GM23248 (cell line): ENCODE measurements around the gene ZNF292. TPM values are rescaled to one million over a fixed set of nuclear protein-coding genes. Genes with fewer than 3 reads are reported as not detected.
A peak's percentile ranks its signal among the peaks of the same experiment; 100 is the strongest.

ENCODE experiments used
- DNase-seq: peaks from one replicate; pipeline ENCODE4 v3.0.0-alpha.2; 2015
- H2AFZ ChIP-seq: fragments of 200-600 bp; sonication (generic); 2 replicates; pipeline ENCODE4 v1.6.1; 2016; ENCODE audit warnings: antibody characterized with exemption
- H3F3A ChIP-seq: fragments of 200-600 bp; sonication (generic); 2 replicates; pipeline ENCODE4 v1.6.1; 2016; ENCODE audit warnings: mild to moderate bottlenecking, antibody characterized with exemption, mixed run types; ENCODE audit not compliant: insufficient read depth
- H3K27ac ChIP-seq: fragments of 200-600 bp; sonication (generic); 2 replicates; pipeline ENCODE4 v1.5.1; 2016; ENCODE audit warnings: mild to moderate bottlenecking
- H3K27me3 ChIP-seq: fragments of 200-600 bp; sonication (generic); replicated peaks from 2 replicates; pipeline ENCODE4 v1.6.1; 2016; ENCODE audit warnings: mild to moderate bottlenecking; ENCODE audit not compliant: insufficient read depth
- H3K36me3 ChIP-seq: fragments of 200-600 bp; sonication (generic); 2 replicates; pipeline ENCODE4 v1.6.1; 2016; ENCODE audit warnings: low read depth, mild to moderate bottlenecking
- H3K4me1 ChIP-seq: fragments of 200-600 bp; sonication (generic); 2 replicates; pipeline ENCODE4 v1.6.1; 2016; ENCODE audit warnings: mild to moderate bottlenecking; ENCODE audit not compliant: insufficient read depth
- H3K4me2 ChIP-seq: fragments of 200-600 bp; sonication (generic); one replicate; pipeline ENCODE4 v1.6.1; 2016; ENCODE audit warnings: mild to moderate bottlenecking; ENCODE audit not compliant: unreplicated experiment
- H3K4me3 ChIP-seq: fragments of 200-600 bp; sonication (generic); 2 replicates; pipeline ENCODE4 v1.5.1; 2016; ENCODE audit warnings: mild to moderate bottlenecking
- H3K79me2 ChIP-seq: fragments of 200-600 bp; sonication (generic); 2 replicates; pipeline ENCODE4 v1.6.1; 2016; ENCODE audit warnings: mild to moderate bottlenecking; ENCODE audit not compliant: insufficient read depth
- H3K9ac ChIP-seq: fragments of 200-600 bp; sonication (generic); 2 replicates; pipeline ENCODE4 v1.6.1; 2016; ENCODE audit warnings: mild to moderate bottlenecking
- H3K9me2 ChIP-seq: fragments of 200-600 bp; sonication (generic); 2 replicates; pipeline ENCODE4 v1.6.1; 2016; ENCODE audit warnings: mixed run types, mild to moderate bottlenecking, moderate library complexity; ENCODE audit not compliant: insufficient read depth
- H3K9me3 ChIP-seq: fragments of 200-600 bp; sonication (generic); one replicate; pipeline ENCODE4 v1.6.1; 2017; ENCODE audit warnings: low read depth
- H4K20me1 ChIP-seq: fragments of 200-600 bp; sonication (generic); 2 replicates; pipeline ENCODE4 v1.6.0; 2016; ENCODE audit not compliant: insufficient read depth
- EZH2 ChIP-seq: fragments of 200-600 bp; sonication (generic); IDR thresholded peaks from 2 replicates; pipeline ENCODE4 v1.6.1; 2018; ENCODE audit warnings: antibody characterized with exemption, mild to moderate bottlenecking; ENCODE audit not compliant: insufficient read depth, poor library complexity, severe bottlenecking
- EZH2phosphoT487 ChIP-seq: fragments of 200-600 bp; sonication (generic); IDR thresholded peaks from 2 replicates; pipeline ENCODE4 v1.6.1; 2018; ENCODE audit warnings: antibody characterized with exemption, moderate library complexity, mild to moderate bottlenecking, low read depth; ENCODE audit not compliant: insufficient read depth
- WGBS, 2 experiments: methylation state at CpG; one replicate each; pipeline ENCODE4 v1.1.6; 2015 to 2017; ENCODE audit warnings: low lambda C conversion rate in 2 of 2, low coverage in 1 of 2; ENCODE audit errors: missing lambda C conversion rate in 2 of 2; 5-methylcytosine and 5-hydroxymethylcytosine counted together
- in situ Hi-C: fragments of 300-500 bp; cut with MboI; formaldehyde crosslinking; loops from 2 replicates; pipeline ENCODE4 v1.15.0; 2020
- polyA plus RNA-seq: library from polyadenylated mRNA; unstranded; fragments of >200 nt; fragmentation: Nextera tagmentation; extraction: Ambion mirVana; gene quantifications from 2 replicates; pipeline ENCODE4 v1.2.1, GENCODE V29; 2016
- total RNA-seq: library from RNA; depleted of rRNA; stranded (reverse); fragments of >200 nt; shearing (Covaris generic); gene quantifications from 2 replicates; pipeline ENCODE4 v1.2.3, GENCODE V29; 2014

The ZNF292 gene
- total and polyA plus RNA-seq, 2 experiments from 2014 or later = 14.1 to 21.7 TPM

DNA sequence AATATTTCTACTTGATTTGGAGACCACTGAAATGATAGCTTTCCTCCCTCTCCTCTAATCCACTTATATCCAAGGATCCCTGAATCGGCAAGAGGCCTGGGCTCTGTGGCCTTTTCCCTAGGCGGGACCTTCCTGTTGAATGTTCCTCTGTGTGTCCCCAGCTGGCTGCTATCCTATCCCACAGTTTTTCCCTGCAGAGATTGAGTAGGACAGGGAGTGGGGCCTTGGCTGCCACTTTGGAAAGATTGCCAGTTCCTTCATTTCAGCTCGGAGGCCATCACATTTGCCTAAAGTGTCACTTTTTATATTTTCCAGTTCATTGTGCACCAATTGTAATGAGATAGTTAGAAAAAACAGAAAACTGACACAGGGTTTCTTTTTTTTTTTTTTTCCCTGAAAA lies 128.1 kb downstream of the ZNF292 start:
- no peaks in the 10 kb centered on the region for H3K9me2 ChIP-seq
- no peak overlapping the region for H3K4me2 ChIP-seq
- no peak overlapping the region for H2AFZ ChIP-seq
- H3F3A ChIP-seq = no peaks in the 10 kb centered on the region
- H3K4me1 ChIP-seq = no peaks in the 10 kb centered on the region
- H3K27ac ChIP-seq = no peak overlapping the region
- no peaks in the 10 kb centered on the region for H3K9me3 ChIP-seq
- in situ Hi-C loops = no loop called here
- no peaks in the 10 kb centered on the region for H3K36me3 ChIP-seq
- no peak overlapping the region for H3K9ac ChIP-seq
- H3K79me2 ChIP-seq = no peaks in the 10 kb centered on the region
- no peak overlapping the region for H3K4me3 ChIP-seq
- H3K27me3 ChIP-seq = no peaks in the 10 kb centered on the region; the same call in 1 of the 2 replicates
- no peak for DNase-seq
- 76 to 79% methylated on average over 3 of the region's 3 CpGs for WGBS, 2 experiments
- no peaks in the 10 kb centered on the region for H4K20me1 ChIP-seq
- TF ChIP-seq EZH2 (no peak), EZH2phosphoT487 (no peak)

DNA sequence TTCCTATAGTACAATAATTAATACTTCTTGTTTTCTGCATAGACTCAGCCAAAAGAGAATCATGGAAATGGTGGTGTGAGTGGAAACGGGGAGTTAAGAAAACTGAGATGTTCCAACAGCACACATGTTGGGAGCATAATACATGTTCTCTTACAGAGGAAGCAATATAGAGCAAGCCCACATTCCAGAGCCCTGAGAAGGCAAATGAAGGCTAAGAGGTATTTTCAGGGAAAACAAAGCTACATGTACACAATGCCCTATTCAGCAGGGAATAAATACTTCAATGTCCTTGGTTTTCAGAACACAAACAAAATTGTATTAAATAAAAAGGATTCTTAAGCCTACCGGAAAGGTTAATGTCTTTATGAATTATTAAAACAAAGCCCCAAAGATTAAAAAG lies 131.9 kb downstream of the ZNF292 start:
- 61 to 63% methylated on average over 2 of the region's 2 CpGs for WGBS, 2 experiments
- in situ Hi-C loops = no loop called here
- Histone ChIP-seq H2AFZ (no peak overlapping the region), H3K9me3 (no peaks in the 10 kb centered on the region), H3F3A (no peaks in the 10 kb centered on the region), H3K79me2 (no peaks in the 10 kb centered on the region), H3K27me3 (peaks cover 12% of the 10 kb centered on the region; the same call in 1 of the 2 replicates), H3K4me2 (no peak overlapping the region), H3K36me3 (no peaks in the 10 kb centered on the region), H3K27ac (no peak overlapping the region), H3K9ac (no peak overlapping the region), H3K4me3 (no peak overlapping the region), H3K9me2 (no peaks in the 10 kb centered on the region), H4K20me1 (no peaks in the 10 kb centered on the region), H3K4me1 (no peaks in the 10 kb centered on the region)
- TF ChIP-seq EZH2phosphoT487 = no peak
- no peak for TF ChIP-seq EZH2
- DNase-seq = peak; percentile 30

DNA sequence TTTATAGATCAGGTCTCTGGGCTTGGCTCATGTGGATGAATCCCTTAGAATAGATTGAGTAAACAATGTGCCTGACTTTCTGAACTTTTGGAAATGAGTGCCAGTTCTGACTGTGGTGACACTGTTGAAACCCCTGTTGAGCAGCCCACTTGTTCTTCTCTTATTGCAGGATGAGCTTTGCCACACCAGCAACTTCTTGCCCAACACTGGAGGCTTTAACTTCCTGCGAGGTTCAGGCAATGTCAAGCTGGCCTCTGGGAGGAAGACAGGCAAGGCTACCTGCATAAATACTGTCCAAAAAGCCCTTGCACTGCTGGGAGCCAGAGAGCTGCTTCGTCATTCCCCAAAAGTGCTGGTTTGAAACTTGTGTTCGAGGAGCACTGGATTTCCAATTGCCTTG lies 134.2 kb downstream of the ZNF292 start:
- Histone ChIP-seq H3K27ac (no peak overlapping the region), H2AFZ (no peak overlapping the region), H4K20me1 (no peaks in the 10 kb centered on the region), H3K79me2 (no peaks in the 10 kb centered on the region), H3K9me3 (no peaks in the 10 kb centered on the region), H3F3A (no peaks in the 10 kb centered on the region), H3K9ac (no peak overlapping the region), H3K4me3 (no peak overlapping the region), H3K4me1 (no peaks in the 10 kb centered on the region), H3K36me3 (no peaks in the 10 kb centered on the region), H3K4me2 (no peak overlapping the region), H3K27me3 (peaks cover 12% of the 10 kb centered on the region; the same call in 1 of the 2 replicates), H3K9me2 (no peaks in the 10 kb centered on the region)
- 58 to 63% methylated on average over 3 of the region's 3 CpGs for WGBS, 2 experiments
- no peak for TF ChIP-seq EZH2phosphoT487
- TF ChIP-seq EZH2 = no peak
- in situ Hi-C loops = no loop called here
- no peak for DNase-seq

DNA sequence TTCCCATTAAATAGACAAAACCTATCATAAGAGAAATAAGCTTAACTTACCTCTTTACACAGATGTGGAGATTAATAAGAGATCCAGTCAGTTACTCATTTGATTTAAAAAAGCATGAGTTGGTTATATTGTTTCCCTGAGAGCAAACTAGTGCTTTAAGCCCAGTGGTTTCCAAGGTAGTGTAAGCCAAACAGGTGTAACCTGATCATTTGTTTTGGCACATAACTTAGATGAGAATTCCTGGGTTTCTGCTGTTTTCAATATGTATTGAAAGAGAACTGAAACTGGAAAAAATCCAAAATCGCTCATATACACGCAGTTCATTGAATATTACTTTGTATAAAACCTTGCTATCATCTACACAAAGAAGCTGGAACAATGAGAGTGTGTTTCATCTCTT lies 136.5 kb downstream of the ZNF292 start:
- no peaks in the 10 kb centered on the region for H3K79me2 ChIP-seq
- TF ChIP-seq EZH2 (no peak), EZH2phosphoT487 (no peak)
- no peaks in the 10 kb centered on the region for H4K20me1 ChIP-seq
- no peaks in the 10 kb centered on the region for H3K36me3 ChIP-seq
- no peak for DNase-seq
- in situ Hi-C loops = no loop called here
- no peaks in the 10 kb centered on the region for H3K9me3 ChIP-seq
- H3K9ac ChIP-seq = no peak overlapping the region
- no peaks in the 10 kb centered on the region for H3K9me2 ChIP-seq
- no peak overlapping the region for H3K27ac ChIP-seq
- H3K27me3 ChIP-seq = peaks cover 12% of the 10 kb centered on the region; the same call in 1 of the 2 replicates
- H3F3A ChIP-seq = no peaks in the 10 kb centered on the region
- H3K4me2 ChIP-seq = no peak overlapping the region
- H3K4me1 ChIP-seq = no peaks in the 10 kb centered on the region
- no peak overlapping the region for H3K4me3 ChIP-seq
- WGBS, 2 experiments = 40 to 41% methylated on average over 2 of the region's 2 CpGs
- no peak overlapping the region for H2AFZ ChIP-seq

DNA sequence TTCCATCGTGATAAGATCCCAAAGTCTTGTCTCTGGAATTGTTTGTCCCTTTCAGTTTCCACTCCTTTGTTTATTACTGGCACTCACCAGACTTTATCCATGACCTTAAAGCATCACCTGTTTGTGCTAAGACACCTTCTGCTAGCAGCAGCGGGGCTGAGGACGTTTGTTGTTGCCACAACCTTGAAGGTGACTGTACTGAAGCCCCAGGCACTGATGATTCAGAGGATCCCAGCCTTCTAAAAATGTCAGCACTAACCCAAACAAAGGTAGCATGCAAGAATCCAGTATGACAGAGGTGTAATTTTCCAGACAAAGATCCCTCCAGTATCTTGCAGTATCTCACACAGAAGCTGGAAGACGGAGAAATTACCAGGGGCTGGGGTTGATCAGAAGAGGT lies 138.2 kb downstream of the ZNF292 start:
- Histone ChIP-seq H3K36me3 (no peaks in the 10 kb centered on the region), H3K9me2 (no peaks in the 10 kb centered on the region), H3K79me2 (no peaks in the 10 kb centered on the region), H3K4me2 (no peak overlapping the region), H3K9me3 (no peaks in the 10 kb centered on the region), H4K20me1 (no peaks in the 10 kb centered on the region), H3K9ac (no peak overlapping the region), H2AFZ (no peak overlapping the region), H3K27me3 (peaks cover 15% of the 10 kb centered on the region), H3K4me3 (no peak overlapping the region), H3F3A (no peaks in the 10 kb centered on the region), H3K4me1 (no peaks in the 10 kb centered on the region), H3K27ac (no peak overlapping the region)
- no peak for DNase-seq
- WGBS, 2 experiments = 51 to 62% methylated on average over 4 of the region's 4 CpGs
- in situ Hi-C loops = no loop called here
- no peak for TF ChIP-seq EZH2
- no peak for TF ChIP-seq EZH2phosphoT487
